Liver (tissue), 9 donors: Measurements from ENCODE around the gene CFAP251. TPM values are rescaled to one million over a fixed set of nuclear protein-coding genes. Genes with fewer than 3 reads are reported as not detected.

ENCODE experiments used
- DNase-seq: peaks from one replicate; pipeline ENCODE4 v3.0.0-alpha.2; 2017; ENCODE audit warnings: low spot score
- H3K27ac ChIP-seq, 2 donors: one replicate each; pipeline ENCODE4 v1.7.0; 2013; ENCODE audit warnings: inconsistent platforms in 2 of 2, low read length in 2 of 2, control low read depth in 1 of 2, low read depth in 1 of 2, mild to moderate bottlenecking in 1 of 2
- H3K27me3 ChIP-seq, 4 donors: one replicate each; pipeline versions ENCODE4 v1.6.1 to v1.7.0; 2013; ENCODE audit warnings: low read length in 3 of 4, inconsistent platforms in 1 of 4, mild to moderate bottlenecking in 1 of 4, moderate library complexity in 1 of 4; ENCODE audit not compliant: control insufficient read depth in 4 of 4, insufficient read depth in 4 of 4
- H3K36me3 ChIP-seq, 4 donors: one replicate each; pipeline versions ENCODE4 v1.6.1 to v1.7.0; 2013; ENCODE audit warnings: low read length in 3 of 4, mild to moderate bottlenecking in 3 of 4, low read depth in 1 of 4, moderate library complexity in 1 of 4; ENCODE audit not compliant: control insufficient read depth in 4 of 4, insufficient read depth in 3 of 4
- H3K4me1 ChIP-seq, 4 donors: one replicate each; pipeline versions ENCODE4 v1.6.1 to v1.7.0; 2013; ENCODE audit warnings: low read length in 3 of 4, mild to moderate bottlenecking in 3 of 4, moderate library complexity in 1 of 4; ENCODE audit not compliant: control insufficient read depth in 4 of 4, insufficient read depth in 4 of 4
- H3K4me3 ChIP-seq, 3 donors: one replicate each; pipeline versions ENCODE4 v1.6.1 to v1.7.0; 2013; ENCODE audit warnings: low read length in 3 of 3, control low read depth in 1 of 3, low read depth in 1 of 3, mild to moderate bottlenecking in 1 of 3
- H3K9ac ChIP-seq, 2 donors: one replicate each; pipeline ENCODE4 v1.7.0; 2013; ENCODE audit warnings: low read length in 2 of 2, mild to moderate bottlenecking in 2 of 2, moderate library complexity in 2 of 2, control low read depth in 1 of 2, low read depth in 1 of 2
- H3K9me3 ChIP-seq, 4 donors: one replicate each; pipeline versions ENCODE4 v1.6.1 to v1.7.0; 2013; ENCODE audit warnings: low read length in 3 of 4; ENCODE audit not compliant: control insufficient read depth in 4 of 4
- ATF3 ChIP-seq: IDR thresholded peaks from 2 replicates; pipeline ENCODE4 v1.6.1; 2016; ENCODE audit warnings: antibody characterized with exemption
- CTCF ChIP-seq: fragments of 150-350 bp; IDR thresholded peaks from 2 replicates; pipeline ENCODE4 v1.5.1; 2017; ENCODE audit warnings: improper control_type of control experiment, low read depth, low read length; ENCODE audit not compliant: missing input control
- EGR1 ChIP-seq, 2 donors: IDR thresholded peaks; 2 replicates each; pipeline ENCODE4 v1.6.1; 2016 to 2018; ENCODE audit warnings: antibody characterized with exemption in 2 of 2, low read depth in 2 of 2
- FOXA1 ChIP-seq: IDR thresholded peaks from 2 replicates; pipeline ENCODE4 v1.6.1; 2016; ENCODE audit warnings: antibody characterized with exemption
- FOXA2 ChIP-seq: IDR thresholded peaks from 2 replicates; pipeline ENCODE4 v1.6.1; 2016; ENCODE audit warnings: antibody characterized with exemption
- GABPA ChIP-seq, 2 donors: IDR thresholded peaks in 1 of 2; conservative IDR thresholded peaks in 1 of 2; 2 replicates each; pipeline ENCODE4 v1.6.1; 2016; ENCODE audit warnings: antibody characterized with exemption in 2 of 2, mild to moderate bottlenecking in 1 of 2, moderate library complexity in 1 of 2
- HNF4A ChIP-seq, 2 donors: conservative IDR thresholded peaks; 2 replicates each; pipeline ENCODE4 v1.6.1; 2016; ENCODE audit warnings: antibody characterized with exemption in 2 of 2, mild to moderate bottlenecking in 2 of 2
- HNF4G ChIP-seq: IDR thresholded peaks from 2 replicates; pipeline ENCODE4 v1.6.1; 2016; ENCODE audit warnings: antibody characterized with exemption
- JUND ChIP-seq, 2 donors: IDR thresholded peaks; 2 replicates each; pipeline ENCODE4 v1.6.1; 2016; ENCODE audit warnings: antibody characterized with exemption in 2 of 2
- MAX ChIP-seq: IDR thresholded peaks from 2 replicates; pipeline ENCODE4 v1.6.1; 2016; ENCODE audit warnings: antibody characterized with exemption
- NR2F2 ChIP-seq: IDR thresholded peaks from 2 replicates; pipeline ENCODE4 v1.6.1; 2016; ENCODE audit warnings: antibody characterized with exemption
- RAD21 ChIP-seq, 2 donors: IDR thresholded peaks; 2 replicates each; pipeline ENCODE4 v1.6.1; 2016; ENCODE audit warnings: antibody characterized with exemption in 2 of 2, mild to moderate bottlenecking in 2 of 2
- REST ChIP-seq: IDR thresholded peaks from 2 replicates; pipeline ENCODE4 v1.6.1; 2016; ENCODE audit warnings: antibody characterized with exemption, mild to moderate bottlenecking
- TAF1 ChIP-seq: conservative IDR thresholded peaks from 2 replicates; pipeline ENCODE4 v1.6.1; 2016; ENCODE audit warnings: antibody characterized with exemption, mild to moderate bottlenecking
- ZBTB33 ChIP-seq: IDR thresholded peaks from 2 replicates; pipeline ENCODE4 v1.6.1; 2016; ENCODE audit warnings: antibody characterized with exemption
- WGBS: extraction: QIAGEN DNeasy Blood & Tissue Kit; methylation state at CpG from one replicate; pipeline ENCODE4 v1.1.7; 2013; 5-methylcytosine and 5-hydroxymethylcytosine counted together
- polyA plus RNA-seq, 2 donors: library from polyadenylated mRNA; stranded (reverse) in 1 of 2; unstranded in 1 of 2; fragments of 200-250 nt in 1 of 2; fragments of >200 nt in 1 of 2; fragmentation: Nextera tagmentation in 1 of 2; extraction: Ambion mirVana in 1 of 2; gene quantifications; one replicate each; pipeline versions ENCODE4 v1.2.1 to v1.2.3, GENCODE V29; 2013 to 2015
- total RNA-seq, 2 donors: library from RNA; depleted of rRNA; stranded (reverse); fragments of >200 nt; gene quantifications; one replicate each; pipeline ENCODE4 v1.2.3, GENCODE V29; 2014
- donor health status: healthy.
- donor health status: healthy.
- donor health status: healthy.
- donor health status: healthy.
- donor health status: healthy.

The CFAP251 gene
- total and polyA plus RNA-seq, 4 donors = 1.6 to 4.0 (median 2.0) TPM

- DNase-seq = no peak
- no peak overlapping the region for H3K27ac ChIP-seq
- no peaks in the 10 kb centered on the region for H3K27me3 ChIP-seq
- TF ChIP-seq ATF3 (no peak), HNF4A (conservative IDR thresholded peaks at IDR 0.05) (no peak), EGR1 (IDR thresholded peaks at IDR 0.05; ENCODE audit: low read depth in 2 of 2) (no peak), NR2F2 (no peak), GABPA (IDR thresholded peaks at IDR 0.05 in 1 of 2, conservative IDR thresholded peaks at IDR 0.05 in 1 of 2) (no peak), HNF4G (no peak), TAF1 (no peak), FOXA1 (no peak), MAX (no peak), FOXA2 (no peak), RAD21 (IDR thresholded peaks at IDR 0.05) (no peak), CTCF (no peak), ZBTB33 (no peak), REST (no peak), JUND (IDR thresholded peaks at IDR 0.05) (no peak)
- WGBS = 89% methylated on average over 19 of the region's 19 CpGs
- H3K4me3 ChIP-seq = no peak overlapping the region
- H3K4me1 ChIP-seq = no peaks in the 10 kb centered on the region
- H3K36me3 ChIP-seq = no peaks in the 10 kb centered on the region
- H3K9me3 ChIP-seq = no peaks in the 10 kb centered on the region
- H3K9ac ChIP-seq = no peak overlapping the region
Measured at GRCh38 chr12:122013791-122014590, 95.6 kb downstream of the CFAP251 start.
